SK-N-SH (cell line): ENCODE results near the gene DACT2. TPM values are rescaled to one million over a fixed set of nuclear protein-coding genes. Genes with fewer than 3 reads are reported as not detected.

Source experiments
- CTCF ChIA-PET: fragments of 300-600, 350-600 bp; formaldehyde crosslinking; extraction: SDS; loops from one replicate; lab custom pipeline; 2021; lab: Yijun Ruan, JAX
- POLR2A ChIA-PET: fragments of 350-600 bp; sonication (Branson Sonifier 250); formaldehyde crosslinking; extraction: SDS; loops from one replicate; lab custom pipeline; 2020; ENCODE audit warnings: antibody characterized with exemption, inconsistent platforms; lab: Yijun Ruan, JAX
- DNase-seq: peaks from one replicate; pipeline ENCODE4 v3.0.0; 2012
- H2AFZ ChIP-seq: fragments of 200-600 bp; sonication (generic); 2 replicates; pipeline ENCODE4 v1.8.1; 2016; ENCODE audit warnings: antibody characterized with exemption, mild to moderate bottlenecking, low read depth
- H3F3A ChIP-seq: fragments of 200-600 bp; sonication (generic); replicated peaks from 2 replicates; pipeline ENCODE3; 2016; ENCODE audit warnings: antibody characterized with exemption, mild to moderate bottlenecking; ENCODE audit not compliant: insufficient read depth
- H3K27ac ChIP-seq, 2 experiments: fragments of 200-500 bp in 1 of 2; fragments of 200-600 bp in 1 of 2; sonication (Bioruptor generic) in 1 of 2; sonication (generic), shearing (Covaris generic) in 1 of 2; 2 replicates each; pipeline versions ENCODE4 v1.5.1 to v1.6.1; 2014 to 2016; ENCODE audit warnings: low read depth in 2 of 2, inconsistent platforms in 1 of 2, low read length in 1 of 2, mild to moderate bottlenecking in 1 of 2, mixed read lengths in 1 of 2
- H3K27me3 ChIP-seq: fragments of 200-600 bp; sonication (generic), shearing (Covaris generic); 2 replicates; pipeline ENCODE4 v1.6.1; 2016; ENCODE audit warnings: mixed run types; ENCODE audit not compliant: insufficient read depth
- H3K36me3 ChIP-seq, 2 experiments: fragments of 200-500 bp in 1 of 2; fragments of 200-600 bp in 1 of 2; sonication (Bioruptor generic) in 1 of 2; sonication (generic) in 1 of 2; replicated peaks in 1 of 2; 2 replicates each; pipeline versions ENCODE3 to v1.5.1; 2014 to 2016; ENCODE audit warnings: low read length in 1 of 2, mild to moderate bottlenecking in 1 of 2; ENCODE audit not compliant: insufficient read depth in 2 of 2, control insufficient read depth in 1 of 2
- H3K4me1 ChIP-seq, 2 experiments: fragments of 200-500 bp in 1 of 2; fragments of 200-600 bp in 1 of 2; sonication (Bioruptor generic) in 1 of 2; sonication (generic), shearing (Covaris generic) in 1 of 2; 2 replicates each; pipeline versions ENCODE4 v1.5.1 to v1.6.1; 2014 to 2016; ENCODE audit warnings: low read depth in 1 of 2, low read length in 1 of 2, mixed run types in 1 of 2; ENCODE audit not compliant: insufficient read depth in 2 of 2, control insufficient read depth in 1 of 2
- H3K4me2 ChIP-seq: fragments of 200-600 bp; sonication (generic), shearing (Covaris generic); 2 replicates; pipeline ENCODE4 v1.6.1; 2017; ENCODE audit warnings: mixed run types
- H3K4me3 ChIP-seq, 2 experiments: fragments of 200-500 bp in 1 of 2; fragments of 200-600 bp in 1 of 2; sonication (Bioruptor generic) in 1 of 2; sonication (generic), shearing (Covaris generic) in 1 of 2; 2 replicates each; pipeline versions ENCODE4 v1.5.1 to v1.8.1; 2014 to 2016; ENCODE audit warnings: low read depth in 2 of 2, inconsistent platforms in 1 of 2, low read length in 1 of 2, mild to moderate bottlenecking in 1 of 2, mixed read lengths in 1 of 2, moderate library complexity in 1 of 2
- H3K79me2 ChIP-seq: fragments of 200-600 bp; sonication (generic); 2 replicates; pipeline ENCODE4 v1.8.1; 2017; ENCODE audit warnings: mild to moderate bottlenecking; ENCODE audit not compliant: insufficient read depth
- H3K9ac ChIP-seq: fragments of 200-600 bp; sonication (generic); 2 replicates; pipeline ENCODE4 v1.6.1; 2017; ENCODE audit warnings: mixed run types
- H3K9me2 ChIP-seq: fragments of 200-600 bp; sonication (generic); 2 replicates; pipeline ENCODE4 v1.6.1; 2017; ENCODE audit warnings: mixed run types
- H3K9me3 ChIP-seq: fragments of 200-600 bp; sonication (generic); 2 replicates; pipeline ENCODE4 v1.6.1; 2017; ENCODE audit warnings: mixed run types, mild to moderate bottlenecking, moderate library complexity
- H4K20me1 ChIP-seq: fragments of 200-600 bp; sonication (generic); 2 replicates; pipeline ENCODE4 v1.6.1; 2017; ENCODE audit warnings: mild to moderate bottlenecking, mixed run types; ENCODE audit not compliant: insufficient read depth
- CHD2 ChIP-seq: fragments of 150-350 bp; IDR thresholded peaks from 2 replicates; pipeline ENCODE4 v1.6.1; 2018; ENCODE audit warnings: low read length; ENCODE audit not compliant: partially characterized antibody
- EZH2phosphoT487 ChIP-seq: fragments of 200-600 bp; sonication (generic); IDR thresholded peaks from 2 replicates; pipeline ENCODE4 v1.6.1; 2017; ENCODE audit warnings: low read depth, mixed run types, mild to moderate bottlenecking, antibody characterized with exemption, moderate library complexity, borderline replicate concordance
- FOSL2 ChIP-seq: IDR thresholded peaks from 2 replicates; pipeline ENCODE4 v1.4.0; 2012; ENCODE audit warnings: low read depth, mild to moderate bottlenecking, moderate library complexity, borderline replicate concordance
- FOXM1 ChIP-seq: IDR thresholded peaks from 2 replicates; pipeline ENCODE4 v1.4.0; 2012; ENCODE audit warnings: low read depth, mild to moderate bottlenecking
- GABPA ChIP-seq: IDR thresholded peaks from 2 replicates; pipeline ENCODE4 v1.4.0; 2012; ENCODE audit warnings: low read depth, mild to moderate bottlenecking
- IRF3 ChIP-seq: fragments of 150-350 bp; IDR thresholded peaks from 2 replicates; pipeline ENCODE4 v1.6.1; 2016; ENCODE audit warnings: mild to moderate bottlenecking, low read depth, low read length
- NFIC ChIP-seq: IDR thresholded peaks from 2 replicates; pipeline ENCODE4 v1.4.0; 2012; ENCODE audit warnings: borderline replicate concordance
- POLR2AphosphoS5 ChIP-seq: IDR thresholded peaks from 2 replicates; pipeline ENCODE4 v1.6.1; 2012; ENCODE audit warnings: low read depth, low read length
- RAD21 ChIP-seq: IDR thresholded peaks from 2 replicates; pipeline ENCODE4 v1.6.1; 2012; ENCODE audit warnings: mild to moderate bottlenecking, low read length
- REST ChIP-seq: IDR thresholded peaks from 2 replicates; pipeline ENCODE4 v1.6.1; 2012; ENCODE audit warnings: mild to moderate bottlenecking, low read depth, low read length, moderate library complexity
- RXRA ChIP-seq: IDR thresholded peaks from 2 replicates; pipeline ENCODE4 v1.4.0; 2012; ENCODE audit warnings: low read depth, mild to moderate bottlenecking, borderline replicate concordance
- SIN3A ChIP-seq: IDR thresholded peaks from 2 replicates; pipeline ENCODE4 v1.6.1; 2012; ENCODE audit warnings: low read depth, mild to moderate bottlenecking, low read length, moderate library complexity, borderline replicate concordance
- SMC3 ChIP-seq: IDR thresholded peaks from 2 replicates; pipeline ENCODE4 v1.6.1; 2012; ENCODE audit warnings: low read depth, low read length, improper control_type of control experiment
- TAF1 ChIP-seq: IDR thresholded peaks from 2 replicates; pipeline ENCODE4 v1.6.1; 2012; ENCODE audit warnings: low read depth, mild to moderate bottlenecking, low read length, moderate library complexity, borderline replicate concordance
- USF1 ChIP-seq: IDR thresholded peaks from 2 replicates; pipeline ENCODE4 v1.4.0; 2012; ENCODE audit warnings: low read depth, borderline replicate concordance
- ZBTB33 ChIP-seq: IDR thresholded peaks from 2 replicates; pipeline ENCODE4 v1.4.0; 2012; ENCODE audit warnings: low read depth, borderline replicate concordance
- WGBS: methylation state at CpG from one replicate; pipeline ENCODE4 v1.1.6; 2017; ENCODE audit warnings: low lambda C conversion rate; 5-methylcytosine and 5-hydroxymethylcytosine counted together
- polyA plus RNA-seq, 3 experiments: library from polyadenylated mRNA; depleted of rRNA; stranded (reverse); fragments of >200 nt; gene quantifications; 2 replicates each; pipeline ENCODE4 v1.2.3, GENCODE V29; 2012
- TF ChIP-seq, protein P1 (sequence below): IDR thresholded peaks from 2 replicates; pipeline ENCODE4; 2012

DACT2 gene
- polyA plus RNA-seq, 1 of the 3 experiments (the other 2 are of a cell fraction), result not detected

GRCh38 chr6:168355716-168356522 lies 36.3 kb upstream of the DACT2 start:
- Histone ChIP-seq H3K27ac (no peak overlapping the region), H3K9me2 (no peaks in the 10 kb centered on the region), H3K9me3 (no peaks in the 10 kb centered on the region), H3K79me2 (no peaks in the 10 kb centered on the region), H3K36me3 (no peaks in the 10 kb centered on the region), H3K27me3 (no peaks in the 10 kb centered on the region), H3F3A (no peaks in the 10 kb centered on the region), H3K4me2 (no peak overlapping the region), H3K4me3 (peak overlapping the region in 1 of 2 experiments; percentile 37; a peak in 1 of 4 replicates), H3K9ac (no peak overlapping the region), H3K4me1 (peaks cover 0 to 3% of the 10 kb centered on the region in 2 experiments; a peak in 1 of 4 replicates), H4K20me1 (no peaks in the 10 kb centered on the region), H2AFZ (no peak overlapping the region)
- ChIA-PET CTCF (interaction anchor here (0.6 to 2.5 kb wide), 40 partner anchors 8 to 1884 kb away, joined by 3 to 25 read pairs (median 4); partner anchors contain the start of gene SMOC2), POLR2A (no interaction called here)
- WGBS, result 43% methylated on average over 22 of the region's 28 CpGs
- peak; percentile 92 for DNase-seq
- TF ChIP-seq FOSL2 (no peak), EZH2phosphoT487 (no peak), RAD21 (peak; percentile 82), SMC3 (peak; percentile 83)

DNA sequence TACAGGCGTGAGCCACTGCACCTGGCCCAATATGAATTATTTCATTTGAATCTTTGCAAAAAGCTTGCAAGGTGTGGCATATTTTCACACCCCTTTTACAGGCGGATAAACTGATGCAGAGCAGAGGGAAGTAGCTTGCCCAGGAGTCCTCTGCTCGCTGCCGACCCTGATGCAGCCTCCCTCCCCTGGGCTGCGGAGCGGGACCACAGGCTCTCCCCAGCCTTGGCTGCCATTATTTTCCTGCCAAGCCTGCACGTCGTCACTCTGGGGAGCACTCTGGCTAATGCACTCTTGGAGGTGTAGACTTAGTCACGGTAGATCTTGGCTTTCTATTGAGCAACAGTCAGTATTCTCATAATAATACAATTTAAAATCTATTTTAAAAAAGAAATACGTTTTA lies 34.8 kb upstream of the DACT2 start:
- WGBS, result 49% methylated on average over 10 of the region's 10 CpGs
- ChIA-PET CTCF (interaction anchor here (0.7 to 2.5 kb wide), 9 partner anchors 15 to 294 kb away, joined by 3 to 11 read pairs (median 4); no protein-coding TSS in a partner anchor), POLR2A (no interaction called here)
- no peak for TF ChIP-seq IRF3
- TF ChIP-seq ZBTB33, result no peak
- TF ChIP-seq CHD2, result no peak
- TF ChIP-seq USF1, result no peak
- TF ChIP-seq POLR2AphosphoS5, result no peak
- TF ChIP-seq REST, result no peak
- TF ChIP-seq NFIC, result no peak
- TF ChIP-seq GABPA, result no peak
- TF ChIP-seq RAD21, result no peak
- TF ChIP-seq, protein P1, sequence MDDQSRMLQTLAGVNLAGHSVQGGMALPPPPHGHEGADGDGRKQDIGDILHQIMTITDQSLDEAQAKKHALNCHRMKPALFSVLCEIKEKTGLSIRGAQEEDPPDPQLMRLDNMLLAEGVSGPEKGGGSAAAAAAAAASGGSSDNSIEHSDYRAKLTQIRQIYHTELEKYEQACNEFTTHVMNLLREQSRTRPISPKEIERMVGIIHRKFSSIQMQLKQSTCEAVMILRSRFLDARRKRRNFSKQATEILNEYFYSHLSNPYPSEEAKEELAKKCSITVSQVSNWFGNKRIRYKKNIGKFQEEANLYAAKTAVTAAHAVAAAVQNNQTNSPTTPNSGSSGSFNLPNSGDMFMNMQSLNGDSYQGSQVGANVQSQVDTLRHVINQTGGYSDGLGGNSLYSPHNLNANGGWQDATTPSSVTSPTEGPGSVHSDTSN, result no peak
- TF ChIP-seq TAF1, result no peak
- TF ChIP-seq FOXM1, result no peak
- no peak for TF ChIP-seq RXRA
- TF ChIP-seq SIN3A, result no peak

More for the DNA sequence above, 34.8 kb upstream of the DACT2 start:
- Histone ChIP-seq H3K4me1 (peaks cover 0 to 3% of the 10 kb centered on the region in 2 experiments; a peak in 1 of 4 replicates), H4K20me1 (no peaks in the 10 kb centered on the region), H3K9me2 (no peaks in the 10 kb centered on the region), H3K9ac (no peak overlapping the region), H3F3A (no peaks in the 10 kb centered on the region), H3K9me3 (no peaks in the 10 kb centered on the region), H3K27ac (no peak overlapping the region), H2AFZ (no peak overlapping the region), H3K4me2 (no peak overlapping the region), H3K4me3 (no peak overlapping the region), H3K27me3 (no peaks in the 10 kb centered on the region), H3K36me3 (no peaks in the 10 kb centered on the region), H3K79me2 (no peaks in the 10 kb centered on the region)
- DNase-seq, result no peak
